IMR-90 (cell line): ENCODE measurements around the gene MAP7D1. TPM values are rescaled to one million over a fixed set of nuclear protein-coding genes. Genes with fewer than 3 reads are reported as not detected.

ENCODE experiments used
- ATAC-seq: fragments of 200-7000 bp; cut with Tn5 transposase; 2 replicates; pipeline ENCODE4 v1.9.1; 2020; ENCODE audit warnings: low read depth, mild to moderate bottlenecking, moderate library complexity
- BruUV-seq: library from RNA; stranded (reverse); fragments of 400-500 nt; replicated peaks from 2 replicates; lab custom pipeline; 2021; lab: Mats Ljungman, UMichigan
- CTCF ChIA-PET: fragments of 300-600 bp; formaldehyde crosslinking; extraction: SDS; loops from one replicate; lab custom pipeline; 2021; ENCODE audit warnings: antibody characterized with exemption; lab: Yijun Ruan, JAX
- POLR2A ChIA-PET: fragments of 300-600 bp; sonication (Branson Sonifier 250); formaldehyde crosslinking; loops from one replicate; lab custom pipeline; 2022; ENCODE audit warnings: antibody characterized with exemption; ENCODE audit not compliant: unreplicated experiment; lab: Charles Lee
- DNase-seq: peaks from one replicate; pipeline ENCODE4 v3.0.0; 2013
- H2AFZ ChIP-seq: replicated peaks from 2 replicates; pipeline ENCODE3; 2013; ENCODE audit warnings: low read length, mild to moderate bottlenecking; ENCODE audit not compliant: poor library complexity
- H2AK5ac ChIP-seq: 2 replicates; pipeline ENCODE4 v1.6.1; 2013; ENCODE audit warnings: low read depth, low read length, inconsistent platforms
- H2AK9ac ChIP-seq: replicated peaks from 2 replicates; pipeline ENCODE3; 2013; ENCODE audit warnings: mild to moderate bottlenecking, low read depth, low read length, moderate library complexity; ENCODE audit not compliant: poor library complexity
- H2BK120ac ChIP-seq: 2 replicates; pipeline ENCODE4 v1.6.1; 2013; ENCODE audit warnings: low read depth, low read length, inconsistent platforms
- H2BK15ac ChIP-seq: 3 replicates; pipeline ENCODE4 v1.6.1; 2013; ENCODE audit warnings: low read depth, low read length, inconsistent platforms
- H2BK20ac ChIP-seq: 2 replicates; pipeline ENCODE4 v1.6.1; 2013; ENCODE audit warnings: low read depth, mild to moderate bottlenecking, inconsistent platforms, low read length, moderate library complexity
- H2BK5ac ChIP-seq: 2 replicates; pipeline ENCODE4 v1.6.1; 2013; ENCODE audit warnings: mild to moderate bottlenecking, low read depth, low read length, inconsistent platforms; ENCODE audit not compliant: poor library complexity, severe bottlenecking
- H3K14ac ChIP-seq: replicated peaks from 2 replicates; pipeline ENCODE4 v1.6.1; 2013; ENCODE audit warnings: low read depth, low read length, inconsistent platforms
- H3K18ac ChIP-seq: 2 replicates; pipeline ENCODE4 v1.6.1; 2013; ENCODE audit warnings: low read depth, low read length, control low read depth
- H3K23ac ChIP-seq: 2 replicates; pipeline ENCODE4 v1.6.1; 2013; ENCODE audit warnings: low read depth, low read length, inconsistent platforms
- H3K27ac ChIP-seq: 2 replicates; pipeline ENCODE4 v1.5.1; 2013; ENCODE audit warnings: mild to moderate bottlenecking, control low read depth, low read length; ENCODE audit not compliant: insufficient read depth
- H3K27me3 ChIP-seq: 2 replicates; pipeline ENCODE4 v1.6.1; 2013; ENCODE audit warnings: low read length; ENCODE audit not compliant: control insufficient read depth, insufficient read depth
- H3K36me3 ChIP-seq: 2 replicates; pipeline ENCODE4 v1.6.1; 2013; ENCODE audit warnings: low read length, mixed read lengths; ENCODE audit not compliant: control insufficient read depth, insufficient read depth
- H3K4ac ChIP-seq: 2 replicates; pipeline ENCODE4 v1.6.1; 2013; ENCODE audit warnings: low read depth, low read length, inconsistent platforms
- H3K4me1 ChIP-seq: 2 replicates; pipeline ENCODE4 v1.6.1; 2013; ENCODE audit warnings: low read length, mixed read lengths; ENCODE audit not compliant: control insufficient read depth, insufficient read depth
- H3K4me2 ChIP-seq: 2 replicates; pipeline ENCODE4 v1.6.1; 2013; ENCODE audit warnings: low read depth, mild to moderate bottlenecking, control low read depth, low read length, moderate library complexity
- H3K4me3 ChIP-seq: 2 replicates; pipeline ENCODE4 v1.5.1; 2013; ENCODE audit warnings: low read depth, mild to moderate bottlenecking, control low read depth, low read length, moderate library complexity; ENCODE audit not compliant: insufficient read depth
- H3K56ac ChIP-seq: 2 replicates; pipeline ENCODE4 v1.6.1; 2013; ENCODE audit warnings: low read length, inconsistent platforms; ENCODE audit not compliant: insufficient read depth; ENCODE audit errors: extremely low read depth
- H3K79me1 ChIP-seq, 2 experiments: 2 replicates each; pipeline ENCODE4 v1.6.1; 2013; ENCODE audit warnings: low read length in 2 of 2, inconsistent platforms in 1 of 2, low read depth in 1 of 2
- H3K9ac ChIP-seq: 2 replicates; pipeline ENCODE4 v1.6.1; 2013; ENCODE audit warnings: low read depth, low read length, control low read depth
- H3K9me1 ChIP-seq: 2 replicates; pipeline ENCODE4 v1.6.1; 2013; ENCODE audit warnings: low read length, inconsistent platforms; ENCODE audit not compliant: insufficient read depth
- H3K9me3 ChIP-seq: 2 replicates; pipeline ENCODE4 v1.6.1; 2013; ENCODE audit warnings: low read length; ENCODE audit not compliant: control insufficient read depth, insufficient read depth
- H4K20me1 ChIP-seq: 2 replicates; pipeline ENCODE4 v1.6.1; 2013; ENCODE audit warnings: low read length, inconsistent platforms; ENCODE audit not compliant: insufficient read depth
- H4K5ac ChIP-seq: 2 replicates; pipeline ENCODE4 v1.6.1; 2013; ENCODE audit warnings: mild to moderate bottlenecking, low read depth, low read length, control low read depth
- H4K8ac ChIP-seq, 2 experiments: 2 replicates each; pipeline ENCODE4 v1.6.1; 2013; ENCODE audit warnings: low read depth in 2 of 2, low read length in 2 of 2, control low read depth in 1 of 2, inconsistent platforms in 1 of 2
- H4K91ac ChIP-seq: 2 replicates; pipeline ENCODE4 v1.6.1; 2013; ENCODE audit warnings: low read depth, low read length, inconsistent platforms; ENCODE audit not compliant: insufficient read depth
- BHLHE40 ChIP-seq: fragments of 150-350 bp; IDR thresholded peaks from 2 replicates; pipeline ENCODE4 v1.6.1; 2016; ENCODE audit warnings: mild to moderate bottlenecking, low read depth, low read length
- CEBPB ChIP-seq: IDR thresholded peaks from 2 replicates; pipeline ENCODE4 v1.6.1; 2012; ENCODE audit warnings: low read depth, low read length, improper control_type of control experiment
- FOS ChIP-seq: fragments of 150-350 bp; IDR thresholded peaks from 2 replicates; pipeline ENCODE4 v1.6.1; 2016; ENCODE audit warnings: low read depth, low read length
- MAFK ChIP-seq: IDR thresholded peaks from 2 replicates; pipeline ENCODE4 v1.6.1; 2012; ENCODE audit warnings: low read depth, low read length, improper control_type of control experiment
- MAZ ChIP-seq: IDR thresholded peaks from 2 replicates; pipeline ENCODE4 v1.6.1; 2012; ENCODE audit warnings: low read depth, mild to moderate bottlenecking, low read length, improper control_type of control experiment, moderate library complexity, borderline replicate concordance
- MXI1 ChIP-seq: IDR thresholded peaks from 2 replicates; pipeline ENCODE4 v1.6.1; 2012; ENCODE audit warnings: low read depth, mild to moderate bottlenecking, low read length, moderate library complexity, borderline replicate concordance
- NFE2L2 ChIP-seq: fragments of 150-350 bp; IDR thresholded peaks from 2 replicates; pipeline ENCODE4 v1.6.1; 2016; ENCODE audit warnings: low read depth, mild to moderate bottlenecking, low read length
- POLR2A ChIP-seq: IDR thresholded peaks from 2 replicates; pipeline ENCODE4 v1.6.1; 2012; ENCODE audit warnings: mild to moderate bottlenecking, low read depth, low read length
- RAD21 ChIP-seq: IDR thresholded peaks from 2 replicates; pipeline ENCODE4 v1.6.1; 2012; ENCODE audit warnings: low read length, improper control_type of control experiment
- RCOR1 ChIP-seq: IDR thresholded peaks from 2 replicates; pipeline ENCODE4 v1.6.1; 2012; ENCODE audit warnings: mild to moderate bottlenecking, low read length, improper control_type of control experiment; ENCODE audit not compliant: insufficient replicate concordance
- RFX5 ChIP-seq: IDR thresholded peaks from 2 replicates; pipeline ENCODE4 v1.8.0; 2012; ENCODE audit warnings: low read depth, mild to moderate bottlenecking, low read length, moderate library complexity
- SMC3 ChIP-seq: fragments of 150-350 bp; IDR thresholded peaks from 2 replicates; pipeline ENCODE4 v1.6.1; 2016; ENCODE audit warnings: low read depth, mild to moderate bottlenecking, antibody characterized with exemption, low read length, moderate library complexity
- WGBS, 2 experiments: methylation state at CpG; one replicate each; pipeline versions ENCODE4 v1.1.5 to v1.1.7; 2013; ENCODE audit warnings: missing lambda C conversion rate in 2 of 2; ENCODE audit not compliant: insufficient read length in 1 of 2; ENCODE audit errors: extremely low coverage in 2 of 2; 5-methylcytosine and 5-hydroxymethylcytosine counted together
- dilution Hi-C: fragments of 300-500 bp; cut with HindIII; formaldehyde crosslinking; loops from one replicate; pipeline ENCODE4 v1.14.3; 2018; ENCODE audit warnings: low sequenced_read_pairs; ENCODE audit not compliant: unreplicated experiment
- in situ Hi-C: fragments of 300-500 bp; cut with MboI; formaldehyde crosslinking; loops from 3 replicates; pipeline ENCODE4 v1.14.3; 2019; ENCODE audit warnings: low sequenced_read_pairs, inconsistent platforms, mixed read lengths
- intact Hi-C: fragments of 100-400 bp; cut with micrococcal nuclease; formaldehyde crosslinking; loops from 2 replicates; pipeline ENCODE4 v1.10.0; 2022
- polyA plus RNA-seq, 3 experiments: library from polyadenylated mRNA; depleted of rRNA; stranded (reverse); fragments of >200 nt; gene quantifications; 2 replicates each; pipeline ENCODE4 v1.2.3, GENCODE V29; 2012; ENCODE audit warnings: low replicate concordance in 1 of 3
- total RNA-seq: library from RNA; depleted of rRNA; stranded (reverse); fragments of >200 nt; gene quantifications from 2 replicates; pipeline ENCODE4 v1.2.3, GENCODE V29; 2012
- TF ChIP-seq, protein P1 (sequence below): conservative IDR thresholded peaks from 2 replicates; pipeline ENCODE4 v1.5.1; 2012; ENCODE audit warnings: mild to moderate bottlenecking, low read depth, low read length, improper control_type of control experiment
- TF ChIP-seq, protein P2 (sequence below): fragments of 150-350 bp; IDR thresholded peaks from 2 replicates; pipeline ENCODE4 v1.6.1; 2017; ENCODE audit warnings: mild to moderate bottlenecking, antibody characterized with exemption, low read length, low read depth
- TF ChIP-seq, protein P3 (sequence below): fragments of 150-350 bp; IDR thresholded peaks from 2 replicates; pipeline ENCODE4 v1.6.1; 2016; ENCODE audit warnings: low read depth, mild to moderate bottlenecking, low read length, moderate library complexity, borderline replicate concordance

The MAP7D1 gene
- total and polyA plus RNA-seq, 2 of the 4 experiments (the other 2 are of a cell fraction) = 32.3 to 81.9 TPM

DNA sequence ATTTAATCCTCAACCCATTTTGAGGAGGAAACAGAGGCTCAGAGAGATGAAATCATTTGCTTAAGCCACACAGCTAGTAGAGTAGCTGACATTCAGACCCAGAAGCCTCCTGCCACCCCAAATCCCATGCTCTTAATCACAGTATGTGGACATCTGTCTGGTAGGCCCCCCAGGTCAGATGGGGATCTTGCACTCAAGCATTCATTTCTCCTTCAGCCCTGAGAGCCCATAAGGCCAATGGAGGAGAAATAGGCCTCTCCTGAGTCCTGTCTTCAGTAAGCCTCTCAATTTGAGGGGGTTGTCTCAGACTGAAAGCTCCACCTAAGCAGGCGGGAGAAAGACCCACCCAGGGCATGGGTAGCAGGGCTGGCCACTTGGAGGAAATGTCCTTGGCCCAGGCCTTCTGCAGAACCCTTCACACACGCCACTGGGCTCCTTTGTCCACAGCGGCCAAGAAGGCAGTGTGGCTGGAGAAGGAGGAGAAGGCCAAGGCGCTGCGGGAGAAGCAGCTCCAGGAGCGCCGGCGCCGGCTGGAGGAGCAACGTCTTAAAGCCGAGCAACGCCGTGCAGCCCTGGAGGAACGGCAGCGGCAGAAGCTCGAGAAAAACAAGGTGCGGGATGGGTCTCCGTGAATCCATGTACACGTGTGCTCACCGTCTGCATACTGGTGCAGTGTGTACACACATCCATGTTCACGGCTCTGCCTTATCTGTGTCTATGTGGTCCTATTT lies 16.2 kb downstream of the MAP7D1 start:
- no peak for ATAC-seq
- no peak overlapping the region for H3K27ac ChIP-seq
- H3K4me2 ChIP-seq = no peak overlapping the region
- H3K4ac ChIP-seq = peak overlapping the region; percentile 14; the same call in 1 of the 2 replicates
- H2AK9ac ChIP-seq = no peak overlapping the region
- no peak overlapping the region for H2AFZ ChIP-seq
- peak overlapping the region in 1 of 2 experiments; percentile 71; a peak in 2 of 4 replicates for H4K8ac ChIP-seq
- no peak overlapping the region for H2BK15ac ChIP-seq
- no peaks in the 10 kb centered on the region for H3K27me3 ChIP-seq
- H2AK5ac ChIP-seq = peak overlapping the region; percentile 5; the same call in 1 of the 2 replicates
- H3K4me1 ChIP-seq = peaks cover 7% of the 10 kb centered on the region
- H4K20me1 ChIP-seq = peaks cover 83% of the 10 kb centered on the region
- no peak overlapping the region for H3K9ac ChIP-seq
- intact Hi-C loops (no loop called here), dilution Hi-C loops (no loop called here), in situ Hi-C loops (no loop called here)
- POLR2A ChIA-PET = no interaction called here
- CTCF ChIA-PET = interaction anchor here (0.6 kb wide), 1 partner anchor 12 kb away, joined by 5 read pairs; no protein-coding TSS in a partner anchor
- H4K91ac ChIP-seq = no peak overlapping the region
- no peak overlapping the region for H3K18ac ChIP-seq
- no peak for DNase-seq
- H3K23ac ChIP-seq = peak overlapping the region; percentile 70; the same call in 1 of the 2 replicates
- H3K36me3 ChIP-seq = peaks cover 72% of the 10 kb centered on the region
- H2BK120ac ChIP-seq = no peak overlapping the region
- H3K9me3 ChIP-seq = no peaks in the 10 kb centered on the region
- WGBS, 2 experiments = 91% methylated on average over 4 of the region's 21 CpGs; no CpG with 5 or more reads in 1 of the 2 experiments
- H3K56ac ChIP-seq = no peak overlapping the region
- H3K79me1 ChIP-seq = peaks cover 44 to 78% of the 10 kb centered on the region in 2 experiments
- H3K9me1 ChIP-seq = peaks cover 15% of the 10 kb centered on the region
- no peak overlapping the region for H2BK5ac ChIP-seq
- no peak overlapping the region for H3K4me3 ChIP-seq
- H2BK20ac ChIP-seq = no peak overlapping the region
- BruUV-seq = no TSS peak
- no peak overlapping the region for H3K14ac ChIP-seq
- no peak overlapping the region for H4K5ac ChIP-seq
- no peak for TF ChIP-seq MAZ
- TF ChIP-seq, protein P1, sequence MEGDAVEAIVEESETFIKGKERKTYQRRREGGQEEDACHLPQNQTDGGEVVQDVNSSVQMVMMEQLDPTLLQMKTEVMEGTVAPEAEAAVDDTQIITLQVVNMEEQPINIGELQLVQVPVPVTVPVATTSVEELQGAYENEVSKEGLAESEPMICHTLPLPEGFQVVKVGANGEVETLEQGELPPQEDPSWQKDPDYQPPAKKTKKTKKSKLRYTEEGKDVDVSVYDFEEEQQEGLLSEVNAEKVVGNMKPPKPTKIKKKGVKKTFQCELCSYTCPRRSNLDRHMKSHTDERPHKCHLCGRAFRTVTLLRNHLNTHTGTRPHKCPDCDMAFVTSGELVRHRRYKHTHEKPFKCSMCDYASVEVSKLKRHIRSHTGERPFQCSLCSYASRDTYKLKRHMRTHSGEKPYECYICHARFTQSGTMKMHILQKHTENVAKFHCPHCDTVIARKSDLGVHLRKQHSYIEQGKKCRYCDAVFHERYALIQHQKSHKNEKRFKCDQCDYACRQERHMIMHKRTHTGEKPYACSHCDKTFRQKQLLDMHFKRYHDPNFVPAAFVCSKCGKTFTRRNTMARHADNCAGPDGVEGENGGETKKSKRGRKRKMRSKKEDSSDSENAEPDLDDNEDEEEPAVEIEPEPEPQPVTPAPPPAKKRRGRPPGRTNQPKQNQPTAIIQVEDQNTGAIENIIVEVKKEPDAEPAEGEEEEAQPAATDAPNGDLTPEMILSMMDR = no peak
- TF ChIP-seq, protein P2, sequence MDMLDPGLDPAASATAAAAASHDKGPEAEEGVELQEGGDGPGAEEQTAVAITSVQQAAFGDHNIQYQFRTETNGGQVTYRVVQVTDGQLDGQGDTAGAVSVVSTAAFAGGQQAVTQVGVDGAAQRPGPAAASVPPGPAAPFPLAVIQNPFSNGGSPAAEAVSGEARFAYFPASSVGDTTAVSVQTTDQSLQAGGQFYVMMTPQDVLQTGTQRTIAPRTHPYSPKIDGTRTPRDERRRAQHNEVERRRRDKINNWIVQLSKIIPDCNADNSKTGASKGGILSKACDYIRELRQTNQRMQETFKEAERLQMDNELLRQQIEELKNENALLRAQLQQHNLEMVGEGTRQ = no peak
- no peak for TF ChIP-seq RCOR1
- no peak for TF ChIP-seq MXI1
- no peak for TF ChIP-seq MAFK
- TF ChIP-seq SMC3 = no peak
- no peak for TF ChIP-seq NFE2L2
- TF ChIP-seq POLR2A = no peak
- no peak for TF ChIP-seq CEBPB
- TF ChIP-seq RFX5 = no peak
- TF ChIP-seq RAD21 = no peak
- TF ChIP-seq BHLHE40 = no peak
- TF ChIP-seq FOS = no peak
- TF ChIP-seq, protein P3, sequence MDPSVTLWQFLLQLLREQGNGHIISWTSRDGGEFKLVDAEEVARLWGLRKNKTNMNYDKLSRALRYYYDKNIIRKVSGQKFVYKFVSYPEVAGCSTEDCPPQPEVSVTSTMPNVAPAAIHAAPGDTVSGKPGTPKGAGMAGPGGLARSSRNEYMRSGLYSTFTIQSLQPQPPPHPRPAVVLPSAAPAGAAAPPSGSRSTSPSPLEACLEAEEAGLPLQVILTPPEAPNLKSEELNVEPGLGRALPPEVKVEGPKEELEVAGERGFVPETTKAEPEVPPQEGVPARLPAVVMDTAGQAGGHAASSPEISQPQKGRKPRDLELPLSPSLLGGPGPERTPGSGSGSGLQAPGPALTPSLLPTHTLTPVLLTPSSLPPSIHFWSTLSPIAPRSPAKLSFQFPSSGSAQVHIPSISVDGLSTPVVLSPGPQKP = no peak
